Measurements from ENCODE around the gene GNG5.
"Not testable (repeated sequence)": the region's sequence is repeated elsewhere in the genome, so short reads cannot be mapped to it uniquely, and the experiment has no call there.

The GNG5 gene

DNA sequence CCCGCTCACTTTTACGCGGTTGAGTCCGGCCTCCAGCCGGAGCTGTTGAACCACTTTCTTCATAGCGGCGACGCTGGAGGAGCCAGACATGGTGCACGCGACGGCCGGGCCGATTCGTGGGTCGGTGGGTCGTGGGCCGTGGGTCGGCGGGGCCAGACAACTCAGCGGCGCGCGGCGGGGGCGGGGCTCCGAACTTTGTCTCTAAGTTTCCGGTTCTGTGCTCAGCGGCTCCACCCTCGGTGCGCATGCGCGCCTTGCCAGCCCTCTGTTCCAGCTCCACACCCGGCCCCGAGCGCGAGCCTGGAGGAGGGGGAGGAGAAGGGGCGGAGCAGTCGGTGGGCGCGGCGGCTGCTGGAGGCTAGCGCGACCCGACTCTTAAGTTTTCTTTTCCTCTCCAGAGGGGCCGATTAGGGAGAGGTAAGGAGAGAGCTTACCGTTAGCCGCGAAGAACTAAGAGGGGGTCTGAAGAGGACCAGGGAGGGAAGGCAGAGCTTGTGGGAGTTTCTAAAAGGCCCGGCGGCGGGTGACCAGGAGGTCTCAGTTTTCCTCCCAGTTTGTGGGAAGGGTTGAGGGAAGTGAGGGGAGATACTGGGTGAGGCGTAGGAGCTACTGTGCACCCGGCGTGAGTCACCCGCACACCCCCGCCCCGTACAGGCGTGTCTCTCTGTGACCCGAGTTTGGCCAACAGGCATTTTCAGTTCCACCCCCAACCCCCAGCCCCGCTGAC is at the start of gene GNG5, which contains the start of gene SPATA1:
Gene GNG5 (minus strand): TSS at position 580 of the 727 bp plus-strand sequence. CDS start 490 bp downstream, at position 90.
Gene SPATA1 (plus strand): TSS at position 385 of the 727 bp plus-strand sequence. CDS start 9,974 bp downstream, outside the sequence.
- peak; percentile 96 for DNase-seq (ENCODE audit: low spot score)

DNA sequence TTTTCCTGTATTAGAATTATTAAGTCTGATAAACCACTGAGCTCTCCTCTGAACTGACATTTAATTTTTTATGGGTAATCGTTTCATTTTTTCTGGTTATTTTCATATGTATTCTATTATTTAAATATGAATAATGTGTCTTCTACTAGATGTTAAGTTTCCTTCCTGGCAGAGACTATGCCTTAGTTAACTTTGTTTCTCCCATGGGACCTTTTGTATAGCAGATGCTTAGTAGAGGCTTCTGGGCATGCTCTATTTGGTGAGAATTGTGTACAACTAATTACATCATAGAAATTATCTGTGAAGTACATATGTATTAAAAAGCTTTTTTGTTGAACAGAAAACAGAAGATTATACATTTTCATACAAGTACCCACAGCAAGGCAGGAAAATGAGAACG is 44.4 kb upstream of the GNG5 start:
- DNase-seq (ENCODE audit: low spot score): no peak

DNA sequence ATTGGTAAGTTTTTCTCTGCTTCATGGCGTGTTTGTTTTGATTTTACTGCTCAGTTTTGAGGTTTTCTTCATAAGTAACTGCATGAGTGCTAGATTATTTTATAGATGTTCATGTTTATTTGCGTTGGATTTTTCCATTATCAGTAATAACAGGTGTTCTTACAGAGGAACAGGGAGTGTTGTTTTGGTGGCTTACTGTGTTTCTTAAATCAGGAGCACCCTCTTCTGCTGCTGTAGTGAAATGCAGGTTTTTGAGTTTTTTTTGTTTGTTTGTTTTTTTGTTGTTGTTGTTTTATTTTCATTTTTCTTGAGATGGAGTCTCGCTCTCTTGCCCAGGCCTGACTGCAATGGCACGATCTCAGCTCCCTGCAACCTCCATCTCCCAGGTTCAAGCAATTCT is 35.3 kb upstream of the GNG5 start:
- DNase-seq (ENCODE audit: low spot score): no peak

DNA sequence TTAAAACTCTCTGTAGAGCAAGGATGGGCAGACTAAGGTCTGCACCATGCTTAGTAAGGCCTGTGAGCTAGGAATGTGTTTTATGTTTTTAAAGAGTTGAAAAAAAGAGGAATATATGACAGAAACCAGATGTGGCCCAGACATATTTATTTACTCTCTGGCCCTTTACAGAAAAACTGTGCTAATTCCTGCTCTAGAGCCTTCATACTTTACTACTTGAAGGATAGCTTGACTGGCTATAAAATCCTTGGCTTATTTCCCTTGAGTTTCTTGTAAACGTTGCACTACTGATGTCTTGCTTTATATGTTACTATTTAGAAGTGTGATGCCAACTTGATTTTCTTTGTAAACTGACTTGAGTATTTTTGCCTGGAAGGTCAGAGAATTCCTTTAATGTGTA is 34.4 kb upstream of the GNG5 start:
- DNase-seq (ENCODE audit: low spot score): no peak

DNA sequence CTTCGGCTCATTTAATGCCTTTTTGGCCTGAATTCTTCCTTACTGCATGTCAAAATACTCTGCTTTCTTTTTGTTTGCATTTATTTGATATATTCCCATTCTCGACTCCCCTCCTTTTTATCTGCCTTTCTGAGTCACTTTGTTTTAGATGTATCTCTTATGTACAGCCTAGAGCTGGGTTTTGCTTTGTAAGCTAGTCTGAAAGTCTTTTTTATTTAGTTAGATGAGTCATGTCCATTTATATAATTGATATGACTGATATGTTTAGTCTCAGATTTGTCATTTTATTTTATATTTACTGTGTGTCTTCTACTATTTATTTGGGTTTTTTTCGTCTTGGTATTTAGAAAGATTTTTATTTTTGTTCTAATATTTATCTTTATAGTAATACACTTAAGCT is 33.6 kb upstream of the GNG5 start:
- no peak for DNase-seq (ENCODE audit: low spot score)

DNA sequence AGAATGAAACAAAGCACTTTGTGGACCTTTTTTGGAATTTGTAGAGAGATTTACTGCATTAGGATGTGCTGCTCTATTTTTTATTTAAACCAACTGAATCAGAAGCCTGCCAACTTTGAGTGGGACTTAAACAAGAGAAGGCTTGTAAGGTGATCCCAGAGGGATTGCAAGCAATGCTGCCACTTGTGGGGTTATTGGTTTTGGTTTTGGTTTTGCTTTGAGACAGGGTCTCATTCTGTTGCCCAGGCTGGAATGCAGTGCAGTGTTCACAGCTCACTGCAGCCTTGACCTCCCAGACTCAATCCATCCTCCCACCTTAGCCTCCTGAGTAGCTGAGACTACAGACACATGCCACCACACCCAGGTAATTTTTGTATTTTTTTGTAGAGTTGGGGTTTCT is 32.2 kb upstream of the GNG5 start:
- DNase-seq (ENCODE audit: low spot score): no peak

DNA sequence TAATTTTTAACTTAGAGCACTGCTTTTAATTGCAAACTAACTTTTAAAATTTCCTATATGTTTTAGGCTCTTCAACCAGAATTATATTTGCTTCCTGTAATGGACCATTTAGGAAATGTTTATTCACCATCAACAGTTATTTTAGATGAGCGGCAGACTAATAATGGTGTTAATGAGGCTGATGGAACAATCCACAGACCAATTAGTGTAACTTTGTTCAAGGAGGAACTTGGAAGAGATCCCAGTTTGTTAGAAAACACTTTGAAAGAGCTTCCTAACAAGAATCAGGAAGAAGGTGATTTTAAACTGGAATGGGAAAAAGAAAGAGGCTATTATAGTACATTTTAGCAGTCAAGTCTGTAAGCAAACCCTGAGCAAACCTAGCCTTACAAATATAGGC is 19.4 kb upstream of the GNG5 start:
- DNase-seq (ENCODE audit: low spot score): no peak

DNA sequence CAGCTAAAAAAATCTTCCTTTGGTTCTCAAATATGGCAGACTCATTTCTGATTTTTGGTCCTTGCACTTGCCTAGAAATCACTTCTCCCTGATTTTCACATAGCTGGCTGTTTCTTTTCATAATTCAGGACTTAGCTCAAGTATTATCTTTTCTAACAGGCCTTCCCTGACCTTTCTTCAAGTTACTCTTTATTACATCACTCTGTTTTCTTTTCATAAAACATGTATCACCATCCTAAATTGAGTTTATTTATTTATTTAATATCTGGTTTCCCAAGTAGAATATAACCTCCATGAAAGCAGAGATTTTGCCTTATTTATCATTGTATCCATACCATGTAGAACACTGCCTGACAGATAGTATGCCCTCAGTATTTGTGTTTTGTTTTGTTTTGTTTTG is 18.2 kb upstream of the GNG5 start:
- no peak for DNase-seq (ENCODE audit: low spot score)

DNA sequence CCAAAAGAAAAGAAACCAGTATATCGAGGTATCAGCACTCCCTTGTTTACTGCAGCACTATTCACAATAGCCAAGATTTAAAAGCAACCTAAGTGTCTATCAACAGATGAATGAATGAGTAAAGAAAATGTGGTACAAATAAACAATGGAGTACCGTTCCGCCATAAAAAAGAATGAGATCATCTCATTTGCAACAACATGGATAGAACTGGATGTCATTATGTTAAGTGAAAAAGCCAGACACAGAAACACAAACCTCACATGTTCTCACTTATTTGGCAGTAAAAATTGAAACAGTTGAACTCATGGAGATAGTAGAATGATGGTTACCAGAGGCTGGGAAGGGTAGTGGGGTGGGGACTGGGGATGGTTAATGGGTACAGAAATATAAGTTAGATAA is 4.3 kb upstream of the GNG5 start:
- DNase-seq (ENCODE audit: low spot score): no peak

DNA sequence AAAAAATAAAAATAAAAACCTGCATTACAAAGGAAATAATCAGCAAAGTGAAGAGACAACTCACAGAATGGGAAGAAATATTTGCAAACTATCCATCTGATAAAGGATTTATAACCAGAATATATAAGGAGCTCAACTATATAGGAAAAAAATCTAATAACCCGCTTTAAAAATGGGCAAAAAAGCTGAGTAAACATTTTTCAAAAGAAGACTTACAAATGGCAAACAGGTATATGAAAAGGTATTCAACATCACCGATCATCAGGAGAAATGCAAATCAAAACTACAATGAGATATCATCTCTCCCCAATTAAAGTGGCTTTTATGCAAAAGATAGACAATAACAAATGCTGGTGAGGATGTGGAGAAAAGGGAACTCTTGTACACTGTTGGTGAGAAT is 3.8 kb upstream of the GNG5 start:
- DNase-seq (ENCODE audit: low spot score): no peak

DNA sequence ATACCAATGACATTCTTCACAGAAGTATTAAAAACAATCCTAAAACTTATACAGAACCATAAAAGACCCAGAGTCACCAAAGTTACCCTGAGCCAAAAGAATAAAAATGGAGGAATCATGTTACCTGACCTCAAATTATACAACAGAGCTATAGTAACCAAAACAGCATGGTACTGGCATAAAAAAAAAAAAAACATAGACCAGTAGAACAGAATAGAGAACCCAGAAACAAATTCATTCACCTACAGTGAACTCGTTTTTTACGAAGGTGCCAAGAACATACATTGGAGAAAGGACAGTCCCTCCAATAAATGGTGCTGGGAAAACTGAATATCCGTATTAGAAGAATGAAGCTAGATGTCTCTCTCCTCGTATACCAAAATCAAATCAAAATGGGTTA is 2.6 kb upstream of the GNG5 start:
- DNase-seq (ENCODE audit: low spot score): no peak

DNA sequence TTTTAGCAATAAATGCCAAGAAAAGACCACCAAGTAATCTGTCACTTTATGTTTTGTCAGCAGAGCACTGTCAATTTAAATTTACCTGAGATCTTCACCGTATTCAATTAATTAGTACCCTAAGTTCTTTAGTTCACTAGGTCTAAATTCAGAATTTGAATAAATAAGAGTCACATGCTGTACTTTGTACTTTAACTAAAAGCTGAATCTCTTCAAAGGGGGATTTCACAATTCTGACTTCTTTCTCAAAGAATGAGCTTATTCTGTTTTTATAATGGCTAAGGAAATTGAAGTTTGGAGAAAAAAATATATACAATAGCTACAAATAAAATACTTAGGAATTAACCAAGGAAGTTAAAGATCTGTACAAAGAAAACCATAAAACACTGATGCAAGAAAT is 2.1 kb upstream of the GNG5 start:
- DNase-seq (ENCODE audit: low spot score): no peak

DNA sequence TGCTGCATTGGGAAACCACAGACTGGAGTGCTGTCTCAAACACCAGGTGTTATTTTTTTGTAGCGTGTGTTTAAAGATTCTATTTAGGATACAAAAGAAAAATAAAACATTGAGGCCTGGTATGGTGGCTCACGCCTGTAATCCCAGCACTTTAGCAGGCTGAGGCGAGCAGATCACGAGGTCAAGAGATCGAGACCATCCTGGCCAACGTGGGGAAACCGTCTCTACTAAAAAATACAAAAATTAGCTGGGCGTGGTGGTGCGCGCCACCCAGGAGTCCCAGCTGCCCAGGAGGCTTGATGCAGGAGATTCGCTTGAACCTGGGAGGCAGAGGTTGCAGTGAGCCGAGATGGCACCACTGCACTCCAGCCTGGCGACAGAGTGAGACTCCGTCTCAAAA is 1.5 kb upstream of the GNG5 start:
- DNase-seq (ENCODE audit: low spot score): not testable (repeated sequence)

DNA sequence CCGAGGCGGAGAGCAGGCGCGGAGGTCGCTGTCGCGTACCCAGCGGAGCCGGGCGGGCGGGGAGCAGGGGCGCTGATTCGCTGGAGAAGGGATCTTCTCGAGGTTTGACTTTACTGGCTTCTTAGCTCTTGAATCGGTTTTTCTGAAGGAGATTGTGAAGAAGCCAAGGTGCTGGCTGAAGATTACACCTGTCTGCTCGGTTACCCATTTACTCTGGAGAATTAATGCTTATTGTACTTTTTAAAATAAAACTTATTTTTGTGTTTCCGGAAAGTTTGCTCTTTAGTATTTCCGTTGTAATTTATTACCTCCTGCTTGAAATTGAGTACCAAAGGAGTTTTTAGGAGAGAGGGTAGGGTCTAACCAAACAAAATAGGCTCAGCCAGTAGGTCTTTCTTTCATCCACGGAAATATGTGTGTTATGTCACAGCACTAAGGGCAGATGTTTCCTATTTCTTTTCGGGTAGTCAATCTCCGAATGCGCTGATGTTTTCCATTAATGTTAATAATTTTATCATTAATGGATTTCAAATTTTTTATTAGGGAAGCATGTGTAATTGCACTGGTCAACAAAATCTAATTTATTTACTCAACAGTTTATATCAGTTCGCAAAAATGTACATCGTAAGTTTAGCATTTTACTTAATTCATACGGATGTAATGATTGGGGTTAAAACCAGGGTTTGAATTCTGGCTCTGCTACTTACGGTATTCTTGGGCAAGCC is 510 bp upstream of the GNG5 start:
- DNase-seq (ENCODE audit: low spot score): no peak

DNA sequence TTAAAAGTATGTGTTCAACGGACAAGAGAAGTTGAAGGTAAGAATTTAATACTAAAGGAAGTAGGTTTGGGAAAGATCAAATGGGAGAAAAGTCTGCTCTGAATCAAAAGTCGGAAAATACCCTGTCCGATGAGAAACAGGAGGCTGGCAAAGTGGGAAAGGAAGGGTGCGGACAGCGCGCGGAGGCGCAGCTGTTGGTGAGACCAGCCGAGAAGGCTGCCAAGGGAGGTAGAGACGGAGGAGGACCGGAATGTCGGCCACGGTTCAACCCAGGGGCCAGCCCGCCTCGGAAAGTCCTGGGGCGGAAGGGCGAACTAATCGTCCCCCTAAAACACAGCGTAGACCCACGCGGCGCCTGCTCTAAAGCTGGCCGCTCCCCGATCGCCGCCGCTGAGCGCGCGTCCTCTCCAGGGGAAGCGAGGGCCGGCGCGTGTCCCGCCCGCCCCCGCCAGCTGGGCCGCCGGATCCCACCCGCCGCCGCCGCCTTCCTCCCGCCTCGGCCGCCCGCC is 834 bp downstream of the GNG5 start:
- DNase-seq (ENCODE audit: low spot score): no peak

DNA sequence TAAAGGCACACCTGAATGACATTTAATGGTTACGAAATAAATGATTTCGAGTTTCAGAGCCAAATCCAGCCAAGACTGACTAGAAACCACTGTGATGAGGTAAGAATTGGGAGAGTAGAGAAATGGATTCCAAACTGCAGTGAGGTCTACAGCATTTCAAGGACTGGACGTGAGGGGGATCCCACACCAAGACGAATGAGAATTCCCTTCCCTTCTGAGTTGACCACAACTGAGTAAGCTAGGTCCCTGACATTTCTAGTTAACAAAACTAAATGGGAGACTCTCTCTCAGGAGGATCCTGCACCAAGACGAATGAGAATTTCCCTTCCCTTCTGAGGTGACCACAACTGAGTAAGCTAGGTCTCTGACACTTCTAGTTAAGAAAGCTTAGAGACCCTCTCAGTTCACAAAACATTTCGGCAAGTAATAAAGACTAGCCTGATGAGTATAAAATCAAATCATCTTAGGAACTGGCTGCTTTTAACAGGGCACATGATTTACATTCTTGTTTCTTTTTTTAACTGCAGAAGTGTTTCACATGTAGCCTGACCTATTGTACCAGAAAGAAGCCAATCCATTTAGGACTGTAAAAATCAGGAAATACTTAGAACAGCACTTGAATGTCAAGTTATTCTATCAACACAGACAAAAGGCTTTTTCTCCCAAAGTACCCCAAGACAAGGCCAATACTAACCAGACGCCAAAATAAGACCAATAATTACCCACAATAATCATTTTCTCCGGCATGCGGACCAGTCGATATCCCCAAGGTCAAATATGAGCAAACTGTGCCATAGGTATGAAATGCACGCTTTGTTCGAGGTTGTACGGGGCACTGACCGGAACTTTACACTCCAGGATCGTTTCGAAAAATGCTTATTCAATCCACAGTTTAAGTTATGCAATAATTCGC is 1.5 kb downstream of the GNG5 start:
- DNase-seq (ENCODE audit: low spot score): no peak

DNA sequence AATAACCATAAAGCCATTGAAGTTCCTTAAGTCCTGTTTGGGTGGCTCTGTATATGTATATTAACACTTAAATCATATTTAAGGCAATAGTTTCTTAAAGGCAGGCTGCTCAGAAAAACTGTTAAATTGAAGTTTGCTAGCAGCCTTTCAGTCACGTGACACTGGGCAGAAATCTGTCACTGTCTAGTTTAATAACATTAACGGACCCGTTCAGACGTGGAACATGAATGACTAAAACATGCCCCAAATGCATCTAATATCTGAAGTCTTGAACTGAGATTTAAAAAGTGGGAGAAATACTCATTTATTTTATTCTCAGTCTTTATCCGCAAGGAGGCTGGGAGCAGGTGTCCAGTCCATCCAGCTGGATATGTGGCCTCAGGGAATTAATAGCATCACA is 3.5 kb downstream of the GNG5 start:
- DNase-seq (ENCODE audit: low spot score): no peak

DNA sequence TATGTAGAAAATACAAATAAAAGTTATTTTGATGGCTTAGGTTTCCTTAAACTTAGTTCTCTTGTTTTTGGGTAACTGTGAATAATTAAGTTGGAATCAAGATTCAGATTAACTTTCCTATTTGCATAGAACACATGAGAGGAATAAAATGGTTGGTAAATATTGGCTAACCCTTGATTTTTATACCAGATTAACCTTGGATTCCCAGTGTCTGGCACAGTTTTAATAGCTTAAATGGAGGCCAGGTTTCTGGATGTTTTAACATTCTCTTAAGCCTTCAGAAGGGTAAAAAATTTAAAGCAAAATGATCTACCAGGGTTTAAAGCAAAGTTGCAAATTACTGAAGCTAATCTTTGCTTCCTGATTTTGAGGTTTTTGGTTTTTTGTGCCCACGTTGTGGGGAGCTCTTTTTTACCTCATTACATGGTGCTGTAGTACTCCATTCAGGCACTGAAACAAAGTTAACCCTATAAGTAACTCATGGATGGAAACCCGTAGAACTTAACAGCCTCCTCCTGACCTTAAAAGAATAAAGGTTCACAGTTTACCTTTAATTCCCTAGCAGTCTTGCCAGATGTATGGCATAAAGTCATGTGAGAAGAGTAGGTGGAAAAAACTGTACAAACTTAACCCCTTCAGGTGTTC is 8.6 kb downstream of the GNG5 start:
- DNase-seq (ENCODE audit: low spot score): no peak

DNA sequence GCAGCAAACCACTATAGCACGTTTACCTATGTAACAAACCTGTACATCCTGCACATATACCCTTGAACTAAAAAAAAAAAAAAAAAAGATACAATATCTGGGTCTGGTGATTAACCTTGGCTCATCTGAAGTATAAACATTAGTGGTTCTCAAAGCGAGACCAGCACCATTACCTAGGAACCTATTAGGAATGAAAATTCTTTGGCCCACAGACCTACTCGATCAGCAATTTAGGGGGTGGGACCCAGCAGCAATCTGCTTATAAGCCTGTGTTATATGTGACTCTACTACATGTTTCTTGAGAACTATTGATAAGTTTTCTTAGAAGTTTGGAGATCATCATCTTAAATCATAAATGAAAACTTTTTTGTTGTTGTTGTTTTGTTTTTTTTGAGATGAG is 9.9 kb downstream of the GNG5 start:
- DNase-seq (ENCODE audit: low spot score): no peak

DNA sequence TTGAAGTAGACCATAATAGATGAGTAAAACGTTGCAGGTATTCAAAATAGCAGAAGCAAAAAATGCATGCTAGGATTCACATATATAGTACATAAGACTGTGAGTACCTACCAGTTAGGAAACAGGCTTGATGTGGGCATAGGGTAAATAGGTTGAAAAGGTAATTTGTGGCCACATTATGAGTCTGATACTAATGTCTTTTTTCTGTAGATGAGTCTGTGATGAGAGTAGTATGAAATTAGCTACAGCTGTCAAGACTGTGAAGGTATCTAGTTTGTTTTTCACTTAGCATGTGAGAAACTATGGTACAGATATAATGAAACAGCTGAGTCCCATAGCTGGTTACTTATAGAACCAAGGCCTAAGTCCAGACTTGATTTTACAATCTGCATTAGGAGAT is 12.6 kb downstream of the GNG5 start:
- no peak for DNase-seq (ENCODE audit: low spot score)

DNA sequence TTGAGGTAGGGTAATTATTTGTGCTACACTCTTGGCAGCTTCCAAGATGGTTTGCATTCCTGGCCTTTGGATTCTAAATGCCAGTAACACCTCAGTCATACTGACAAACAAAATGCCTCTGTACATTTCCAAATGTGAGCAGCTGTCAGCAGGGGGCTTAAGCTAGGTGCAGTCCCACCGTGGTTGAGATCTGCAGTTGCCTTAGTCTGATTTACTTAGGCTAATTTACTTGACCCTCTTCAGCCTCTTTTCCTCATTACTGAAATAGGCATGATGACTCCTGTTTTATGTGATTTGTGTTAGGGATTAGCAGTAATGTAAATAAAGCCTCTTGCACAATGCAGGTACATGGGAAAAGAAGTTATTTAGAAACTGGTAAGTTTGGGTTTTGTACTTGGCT is 13.7 kb downstream of the GNG5 start:
- DNase-seq (ENCODE audit: low spot score): no peak

DNA sequence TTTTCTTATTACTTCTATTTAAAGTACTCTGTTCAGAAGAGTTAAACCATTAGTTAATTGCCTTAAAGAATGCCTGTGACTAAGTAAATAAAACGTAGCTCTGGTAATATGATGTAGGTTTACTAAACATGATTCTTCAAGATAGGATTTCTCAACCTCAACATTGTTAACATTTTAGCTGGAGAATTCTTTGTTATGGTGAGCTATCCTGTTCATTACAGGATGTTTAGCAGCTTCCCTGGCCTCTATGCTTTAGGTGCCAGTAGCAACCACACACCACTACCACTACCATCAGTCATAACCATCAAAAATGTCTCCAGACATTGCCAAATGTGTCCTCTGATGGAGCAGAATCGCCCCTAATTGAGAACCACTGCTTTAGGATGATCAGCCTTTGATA is 16.6 kb downstream of the GNG5 start:
- DNase-seq (ENCODE audit: low spot score): no peak

Measured in CD4-positive, alpha-beta T cell treated with Interleukin-15 for 4 hours (primary cell).